NCI-H128 (cell line): Measurements from ENCODE around the gene IL1RAPL1.

Source experiments
- DNase-seq: peaks from one replicate; lab custom pipeline; 2025; ENCODE audit not compliant: unreplicated experiment; lab: John Stamatoyannopoulos, UW

IL1RAPL1 gene

DNA sequence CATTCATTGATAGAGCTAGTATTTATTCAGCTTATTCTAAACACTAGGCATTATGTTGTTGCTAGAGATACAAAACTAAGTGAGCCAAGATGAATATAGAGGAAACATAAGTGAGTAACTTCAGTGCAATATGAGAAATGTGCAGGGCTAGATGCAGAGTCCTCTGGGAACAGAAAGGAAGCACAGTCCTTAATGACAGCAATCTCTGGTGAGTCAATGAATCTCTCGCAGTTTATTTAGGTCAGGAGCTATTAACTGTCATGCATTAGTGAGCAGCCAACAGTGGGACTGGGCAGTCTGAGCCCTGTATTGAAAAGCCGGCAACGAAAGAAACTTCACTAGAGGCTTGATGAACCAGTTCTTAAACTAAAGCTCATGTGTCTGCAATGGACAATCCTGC is 1030.0 kb downstream of the IL1RAPL1 start:
- no peak for DNase-seq

DNA sequence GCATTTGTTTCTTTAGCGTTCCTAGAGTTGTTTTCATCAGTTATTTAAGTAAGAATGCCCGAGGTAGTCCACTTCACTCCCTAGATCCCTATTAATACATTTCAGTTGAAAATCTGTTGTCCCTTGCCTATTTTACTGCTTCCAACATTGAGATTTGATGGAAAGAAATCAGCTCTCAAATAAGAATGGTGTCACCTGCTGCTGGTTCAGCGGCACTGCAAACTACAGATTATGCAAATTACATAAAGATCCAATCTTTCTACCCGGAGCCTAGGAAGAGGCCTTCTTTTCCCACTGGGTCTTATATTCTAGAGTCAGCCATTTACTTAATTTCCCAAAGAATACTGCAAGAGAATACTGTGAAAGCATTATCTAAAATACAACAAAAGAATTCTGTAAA is 1030.5 kb downstream of the IL1RAPL1 start:
- DNase-seq, result no peak

DNA sequence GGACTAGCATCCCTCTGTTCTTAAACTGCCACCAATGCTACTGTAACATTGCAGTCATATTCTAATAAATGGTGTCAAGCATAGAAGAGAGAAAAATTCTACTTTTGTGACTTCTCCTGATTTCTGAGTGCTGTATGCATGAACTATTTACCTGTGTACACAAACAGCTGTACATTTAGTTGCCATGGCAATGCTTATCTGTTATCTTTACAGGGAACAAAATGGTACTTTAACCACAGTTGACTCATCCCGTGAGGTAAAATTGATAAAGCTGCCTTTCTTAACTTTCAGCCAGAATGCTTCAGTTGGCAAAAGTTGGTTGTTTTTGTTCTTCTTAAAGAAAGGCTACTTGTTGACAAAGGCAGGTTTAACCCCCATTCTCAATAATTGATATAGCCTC is 1040.6 kb downstream of the IL1RAPL1 start:
- no peak for DNase-seq

DNA sequence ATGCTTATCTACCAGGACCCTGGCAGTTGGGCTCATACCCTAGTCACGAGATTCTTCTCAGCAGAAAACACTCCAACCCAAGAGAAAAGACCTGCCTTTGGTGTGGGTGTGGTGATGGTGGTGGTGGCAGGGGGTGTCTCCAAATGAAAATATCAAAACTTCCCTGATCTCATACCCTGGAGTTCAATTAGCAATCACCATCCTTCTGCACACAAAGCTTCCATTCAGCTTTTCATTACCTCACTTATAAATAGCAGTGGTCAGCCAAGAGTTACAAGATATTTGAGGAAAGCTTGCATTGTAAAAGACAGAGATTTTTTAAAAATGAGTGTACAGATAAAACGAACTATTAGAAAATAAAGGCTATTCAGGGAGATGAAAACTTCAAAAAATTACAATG is 1047.3 kb downstream of the IL1RAPL1 start:
- DNase-seq, result no peak

DNA sequence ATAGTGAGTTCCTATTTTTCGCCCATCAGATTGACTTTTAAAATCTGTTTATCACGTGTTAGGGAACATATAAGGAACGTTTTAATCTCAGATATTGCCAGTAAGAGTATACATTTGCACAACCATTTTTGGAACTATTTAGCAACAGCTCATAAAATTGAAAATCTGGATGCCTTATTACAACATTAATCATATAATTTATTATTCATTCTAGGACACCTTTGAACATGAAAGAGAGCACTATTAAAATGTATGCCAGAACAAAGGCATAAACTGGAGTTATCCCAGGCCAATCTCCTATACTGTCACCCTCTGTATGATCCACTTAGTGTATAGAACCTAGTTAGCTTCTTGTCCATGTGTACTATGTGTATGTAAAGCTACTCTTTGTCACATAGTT is 1049.1 kb downstream of the IL1RAPL1 start:
- DNase-seq, result no peak

DNA sequence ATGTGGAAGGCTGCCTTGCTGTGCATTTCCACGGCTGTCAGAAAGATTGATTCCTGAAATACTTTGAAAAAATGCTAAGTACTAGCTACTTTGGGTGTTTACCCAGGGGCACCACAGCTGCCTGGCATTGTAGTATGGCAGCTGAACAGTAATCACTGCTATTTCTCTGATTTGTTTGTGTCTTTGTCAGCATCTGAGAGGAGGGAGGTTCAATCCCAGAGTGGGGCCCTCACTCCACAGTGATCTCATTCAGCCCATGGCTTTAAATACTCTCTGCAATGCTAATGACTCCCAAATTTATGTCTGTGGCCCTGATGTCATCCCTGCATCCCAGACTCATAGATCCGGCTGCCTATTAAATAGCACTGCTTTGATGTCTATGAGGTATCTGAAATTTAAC is 1052.9 kb downstream of the IL1RAPL1 start:
- DNase-seq, result no peak

DNA sequence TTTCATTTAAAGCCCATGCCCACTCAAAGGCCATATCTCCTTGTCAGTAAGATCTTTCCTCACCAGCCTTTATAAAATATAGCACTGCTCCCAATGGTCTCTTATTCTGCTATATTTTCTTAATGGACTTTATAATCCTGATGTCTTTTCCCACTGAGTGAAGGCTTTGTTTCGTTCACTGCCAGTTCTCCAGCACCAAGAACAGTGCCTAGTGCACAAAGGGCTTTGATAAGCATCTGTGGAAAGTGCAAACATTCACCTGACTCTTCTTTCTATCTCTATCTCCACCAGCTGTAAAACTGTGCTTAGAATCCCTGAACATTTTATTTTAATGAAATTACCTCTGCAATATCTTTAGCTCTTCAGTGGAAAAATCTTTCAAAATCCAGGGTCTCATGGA is 1054.2 kb downstream of the IL1RAPL1 start:
- no peak for DNase-seq

DNA sequence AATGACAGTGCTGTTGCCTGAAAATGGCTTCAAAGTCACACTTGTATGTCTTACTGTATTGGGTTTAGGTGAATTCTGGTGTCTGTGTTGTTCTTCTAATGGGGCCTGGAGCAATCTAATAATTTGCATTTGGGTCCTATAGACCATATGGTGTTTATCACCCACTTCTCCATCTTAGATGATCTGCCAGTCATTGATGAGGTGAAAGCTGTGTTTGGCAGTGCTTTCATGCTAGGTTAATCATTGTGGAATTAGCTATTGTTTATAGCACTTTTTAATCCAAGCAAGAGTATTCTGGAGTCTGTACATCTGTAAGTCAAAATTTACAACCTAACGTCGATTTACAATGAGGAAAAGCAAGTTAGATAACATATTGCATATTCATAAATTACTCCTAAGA is 1055.9 kb downstream of the IL1RAPL1 start:
- no peak for DNase-seq

DNA sequence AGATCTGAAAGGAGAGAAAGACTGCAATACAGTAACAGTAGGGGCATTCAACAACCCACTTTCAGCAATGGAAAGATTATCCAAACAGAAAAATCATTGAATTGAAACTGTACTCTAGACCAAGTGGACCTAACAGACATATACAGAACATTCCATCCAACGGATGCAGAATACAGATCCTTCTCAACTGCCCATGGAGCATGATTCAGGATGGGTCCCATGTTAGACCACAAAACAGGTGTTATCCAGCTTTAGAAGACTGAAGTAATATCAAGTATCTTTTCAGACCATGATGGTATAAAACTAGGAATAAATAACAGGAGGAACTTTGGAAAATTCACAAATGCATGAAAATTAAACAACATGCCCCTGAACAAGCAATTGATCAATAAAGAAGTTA is 1060.9 kb downstream of the IL1RAPL1 start:
- no peak for DNase-seq

DNA sequence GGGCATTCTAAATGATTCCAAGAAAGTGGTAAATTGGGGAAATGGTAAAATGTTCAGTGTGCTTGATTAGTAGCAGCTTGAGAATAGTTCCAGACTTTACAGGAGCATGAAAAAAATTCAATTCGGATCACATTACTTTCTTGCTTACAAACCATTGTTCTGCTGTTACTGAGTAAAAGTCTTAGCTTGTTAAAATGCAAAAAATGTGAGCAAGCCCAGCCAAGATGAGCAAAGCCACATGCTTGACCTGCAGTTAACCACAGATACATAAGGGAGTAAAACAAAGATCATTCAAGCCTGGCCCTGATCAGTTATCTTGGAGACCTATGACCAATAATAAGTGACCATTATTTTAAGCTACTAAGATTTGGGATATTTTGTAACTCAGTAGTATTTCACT is 1065.2 kb downstream of the IL1RAPL1 start:
- DNase-seq, result no peak

DNA sequence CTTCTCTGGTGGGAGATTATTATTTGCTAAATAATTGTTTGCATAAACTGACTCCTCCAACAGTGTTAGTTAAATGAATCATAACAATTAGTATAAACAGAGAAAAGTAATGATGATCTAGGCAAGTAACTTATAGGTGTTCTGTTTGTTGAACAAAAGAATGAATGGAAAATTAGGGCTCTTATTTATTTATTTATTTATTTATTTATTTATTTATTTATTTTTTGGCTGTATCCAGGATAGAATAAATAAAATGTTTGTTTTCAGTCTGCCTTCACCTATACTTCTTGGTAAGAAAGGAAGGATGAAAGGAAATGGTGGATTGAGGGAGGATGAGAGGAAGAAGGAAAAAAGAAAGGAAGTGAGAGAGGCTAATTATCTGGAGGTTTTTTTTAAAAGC is 1066.5 kb downstream of the IL1RAPL1 start:
- DNase-seq, result no peak

DNA sequence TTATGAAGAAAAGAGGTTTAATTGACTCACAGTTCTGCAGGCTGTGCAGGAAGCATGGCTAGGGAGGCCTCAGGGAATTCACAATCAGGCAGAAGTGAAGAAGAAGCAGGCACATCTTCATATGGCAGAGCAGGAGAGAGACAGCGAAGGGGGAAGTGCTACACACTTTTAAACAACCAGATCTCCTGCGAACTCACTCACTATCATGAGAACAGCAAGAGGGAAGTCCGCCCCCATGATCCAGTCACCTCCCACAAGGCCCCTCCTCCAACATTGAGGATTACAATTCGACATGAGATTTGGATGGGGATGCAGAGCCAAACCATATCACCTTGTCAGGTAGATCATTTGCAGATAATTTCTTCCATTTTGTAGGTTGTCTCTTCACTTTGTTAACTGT is 1072.7 kb downstream of the IL1RAPL1 start:
- no peak for DNase-seq

DNA sequence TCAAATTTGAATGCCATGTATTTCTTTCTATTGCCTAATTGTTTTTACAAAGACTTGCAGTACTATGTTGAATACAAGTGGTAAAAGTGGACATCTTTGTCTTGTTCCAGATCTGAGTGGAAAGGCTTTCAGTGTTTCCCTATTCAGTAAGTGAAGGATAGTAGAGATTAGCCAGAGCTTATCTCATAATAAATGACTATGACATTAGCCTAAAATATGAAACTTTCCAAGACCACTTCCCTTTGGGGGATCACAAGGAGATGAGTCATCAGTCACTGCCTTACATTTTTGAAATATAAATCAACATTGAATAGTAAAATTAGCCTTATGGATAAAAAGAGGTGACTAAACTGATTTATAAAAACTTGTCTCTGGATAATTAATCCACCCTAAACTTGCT is 1074.0 kb downstream of the IL1RAPL1 start:
- DNase-seq, result no peak

DNA sequence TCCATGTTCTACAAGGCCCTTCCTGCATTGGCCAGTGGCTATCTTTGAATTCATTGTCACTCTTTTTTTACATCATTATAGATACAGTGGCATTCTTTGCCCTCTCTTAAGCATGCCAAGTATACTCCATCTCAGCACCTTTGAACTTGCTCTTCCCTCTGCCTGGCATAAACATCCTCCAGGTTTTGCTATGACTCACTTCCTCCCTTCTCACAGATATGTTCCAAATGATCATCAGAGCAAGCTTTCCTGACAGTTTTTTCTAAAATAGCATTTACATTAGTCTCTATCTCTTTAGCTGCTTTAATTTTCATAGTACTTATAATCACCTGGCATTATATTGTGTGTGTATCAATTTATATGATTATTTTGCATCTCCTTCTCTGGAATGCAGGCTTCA is 1074.9 kb downstream of the IL1RAPL1 start:
- no peak for DNase-seq

DNA sequence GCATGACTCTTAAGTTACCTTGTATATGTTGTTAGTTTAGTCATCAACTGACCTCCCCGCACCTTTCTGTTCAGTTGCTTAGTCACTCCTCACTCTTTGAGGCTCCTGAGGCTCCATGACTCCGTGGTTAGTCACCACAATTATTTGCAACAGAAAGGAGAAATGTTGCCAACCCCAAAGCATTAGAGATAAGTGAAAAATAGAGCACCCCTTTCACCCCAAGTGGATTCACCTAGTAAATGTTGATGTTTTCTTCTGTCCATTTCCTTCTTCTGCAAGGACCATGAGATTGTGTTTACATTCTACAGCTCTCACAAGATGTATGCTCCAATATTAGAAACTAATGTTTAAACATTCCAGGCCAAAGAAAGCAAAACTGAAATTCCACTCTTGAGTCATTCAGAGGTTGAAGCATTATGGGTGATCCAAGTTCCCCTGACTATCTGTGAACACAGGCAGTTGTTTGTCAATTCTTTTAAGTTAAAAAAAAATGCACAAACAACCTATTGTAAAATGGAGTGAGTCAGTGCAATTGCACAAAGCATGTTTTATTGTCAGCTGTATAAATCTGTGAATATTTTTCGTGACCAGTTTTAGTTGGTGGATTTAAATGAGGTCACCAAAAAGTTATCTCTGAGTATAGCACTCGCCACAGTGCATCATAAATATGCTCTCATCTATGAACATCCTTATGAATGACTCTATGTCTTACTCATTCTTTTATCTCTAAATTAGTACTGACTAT is 1075.7 kb downstream of the IL1RAPL1 start:
- DNase-seq, result no peak

DNA sequence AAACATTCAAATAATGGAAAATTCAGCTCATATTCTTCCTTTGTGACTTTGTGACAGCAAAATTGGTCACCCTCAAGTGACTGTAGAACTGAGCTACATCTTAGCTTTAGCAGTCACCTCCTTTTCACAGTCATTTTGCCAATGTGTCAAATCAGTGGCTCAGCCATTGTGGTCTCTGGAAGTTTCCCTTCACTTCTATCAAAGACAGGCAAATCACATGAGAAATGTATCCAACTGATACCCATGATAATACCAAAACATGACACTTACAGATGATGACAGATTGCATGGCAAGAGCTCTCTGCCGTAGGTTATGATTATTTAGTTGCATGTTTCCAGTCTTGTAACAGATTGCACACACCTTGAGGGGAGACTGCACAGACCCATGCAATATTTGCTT is 1078.3 kb downstream of the IL1RAPL1 start:
- DNase-seq, result no peak

DNA sequence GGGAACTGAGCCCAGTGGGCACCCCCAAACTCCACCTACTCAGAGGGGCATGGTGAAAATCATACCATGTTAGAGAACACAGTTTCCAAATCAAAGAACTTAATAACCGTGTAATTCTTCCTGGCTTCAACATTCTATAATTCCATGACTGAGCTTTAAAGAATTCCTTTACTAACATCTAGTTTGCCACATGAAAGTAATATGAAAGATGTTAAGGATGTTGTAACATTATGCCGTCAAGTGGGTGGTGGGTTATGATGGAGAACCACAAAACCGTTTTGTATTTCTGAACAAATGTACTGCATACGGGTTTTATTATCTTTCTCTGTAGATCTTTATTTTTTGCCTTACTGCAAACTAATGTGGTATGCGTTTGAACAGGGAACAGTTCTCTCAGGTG is 1079.1 kb downstream of the IL1RAPL1 start:
- DNase-seq, result no peak

DNA sequence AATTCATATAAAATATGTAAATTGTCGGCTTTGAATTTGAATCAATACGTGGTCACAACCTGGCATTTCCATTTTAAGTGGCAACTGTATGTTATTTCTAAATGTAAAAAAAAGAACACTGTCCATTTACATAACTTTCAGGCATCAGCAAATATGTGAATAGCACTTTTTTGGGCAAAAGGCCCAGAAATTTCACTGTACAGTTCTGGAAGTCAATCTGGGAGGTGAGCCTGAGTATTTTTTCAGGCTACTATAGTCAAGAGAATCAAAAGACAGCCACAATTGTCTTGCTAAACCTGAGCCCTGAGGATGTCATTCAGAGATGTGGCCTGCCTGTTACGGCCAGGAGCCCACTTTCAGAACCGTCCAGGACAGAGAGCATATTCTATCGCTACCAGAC is 1084.2 kb downstream of the IL1RAPL1 start:
- DNase-seq, result no peak

DNA sequence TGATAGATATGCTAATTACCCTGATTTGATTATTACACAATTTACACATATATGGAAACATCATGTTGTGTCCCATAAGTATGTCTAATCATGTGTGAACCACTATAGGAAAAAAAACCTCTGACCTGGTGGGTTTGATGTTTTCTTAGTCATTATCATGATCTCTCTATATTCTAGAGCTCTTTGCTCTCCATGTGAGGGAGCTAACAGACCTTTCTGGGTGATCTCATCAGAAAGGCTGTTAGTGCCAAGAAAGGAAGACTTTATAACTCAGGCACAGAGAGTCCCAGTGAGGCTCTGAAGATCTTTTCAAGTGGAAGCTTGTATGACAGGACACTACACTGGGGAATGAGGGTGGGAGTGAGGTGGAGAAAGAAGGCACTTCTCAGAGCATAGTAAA is 1100.4 kb downstream of the IL1RAPL1 start:
- no peak for DNase-seq

DNA sequence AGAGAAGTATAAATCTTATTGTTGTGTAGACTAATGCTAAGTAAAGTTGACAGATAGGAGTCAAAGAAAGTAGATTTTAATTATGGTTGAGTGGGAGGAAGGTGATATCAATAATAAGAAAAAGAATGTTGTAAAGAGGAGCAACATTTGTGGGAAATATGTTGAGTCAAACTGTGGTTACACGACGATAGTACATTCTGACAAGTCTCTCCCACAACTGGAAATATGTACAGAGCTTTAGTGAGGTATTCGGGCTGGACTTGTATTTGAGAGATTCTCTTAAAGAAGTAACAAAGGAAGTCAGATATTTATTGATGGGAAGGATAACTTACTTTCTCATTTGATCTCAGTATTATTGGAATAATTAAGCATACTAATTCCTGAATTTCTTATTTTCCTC is 1102.8 kb downstream of the IL1RAPL1 start:
- DNase-seq, result no peak

DNA sequence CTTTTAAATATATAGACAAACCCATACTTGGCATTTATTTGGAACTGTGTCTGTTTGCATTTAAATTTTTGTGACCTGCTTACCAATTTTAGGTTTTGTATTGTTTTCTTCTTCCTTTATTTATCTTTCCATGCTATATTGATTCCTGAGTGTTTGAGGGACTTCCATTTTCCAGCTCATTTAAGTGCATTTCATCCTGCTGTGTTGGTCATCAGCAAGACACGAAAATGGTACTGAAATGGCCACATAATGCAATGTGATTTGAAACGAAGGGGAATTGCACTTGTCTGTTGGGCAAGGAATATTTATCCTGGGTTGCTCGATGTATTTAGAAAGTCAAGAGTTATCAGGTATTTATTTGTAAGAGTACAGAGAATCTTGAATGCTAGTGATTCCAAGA is 1103.8 kb downstream of the IL1RAPL1 start:
- no peak for DNase-seq

DNA sequence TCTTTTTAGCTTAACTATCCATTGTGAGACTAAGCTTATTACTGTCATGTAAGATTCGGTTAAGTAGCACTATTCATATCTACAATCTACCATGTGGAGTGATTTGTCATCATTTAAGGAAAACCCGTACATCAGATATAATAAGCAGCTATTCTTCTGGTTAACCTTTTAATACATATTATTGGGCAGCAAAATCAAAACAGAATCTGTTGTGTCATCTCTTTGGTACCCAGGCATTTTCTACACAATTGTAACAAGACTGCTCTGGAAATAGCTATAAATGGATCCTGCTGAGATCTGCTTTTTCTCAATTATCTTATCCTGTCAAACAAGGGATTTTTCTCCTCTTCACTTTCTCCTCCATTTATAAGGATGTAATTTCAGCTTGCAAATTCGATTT is 1106.7 kb downstream of the IL1RAPL1 start:
- no peak for DNase-seq

DNA sequence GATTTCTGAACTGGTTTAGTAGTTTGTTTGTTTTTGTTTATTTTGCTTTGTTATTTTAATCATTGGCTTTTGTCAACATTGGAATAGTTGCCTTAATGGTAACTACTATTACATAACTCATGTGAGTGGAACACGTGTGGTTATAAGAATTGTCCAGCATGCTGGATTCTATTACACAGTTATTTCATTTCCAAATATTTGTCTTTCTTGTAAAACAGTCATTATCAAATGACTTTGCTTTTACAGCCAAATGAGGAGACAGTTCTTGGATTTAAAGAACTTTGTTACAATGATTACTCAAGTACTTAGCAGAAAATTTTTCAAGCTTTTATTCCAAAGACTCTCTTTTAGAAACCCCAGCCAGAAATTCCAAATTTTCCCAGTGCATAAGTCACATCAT is 1112.0 kb downstream of the IL1RAPL1 start:
- DNase-seq, result no peak

DNA sequence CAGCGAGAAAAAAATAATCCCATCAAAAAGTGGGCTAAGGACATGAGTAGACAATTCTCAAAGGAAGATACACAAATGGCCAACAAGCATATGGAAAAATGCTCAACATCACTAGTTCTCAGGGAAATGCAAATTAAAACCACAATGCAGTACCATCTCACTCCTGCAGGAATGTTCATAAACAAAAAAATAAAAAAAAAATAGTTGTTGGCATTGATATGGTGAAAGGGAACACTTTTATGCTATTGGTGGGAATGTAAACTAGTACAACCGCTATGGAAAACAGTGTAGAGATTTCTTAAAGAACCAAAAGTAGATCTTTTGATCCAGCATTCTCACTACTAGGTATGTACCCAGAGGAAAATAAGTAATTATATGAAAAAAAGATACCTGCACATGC is 1119.8 kb downstream of the IL1RAPL1 start:
- DNase-seq, result no peak
